ENCODE results near the gene FBXW7. TPM values are rescaled to one million over a fixed set of nuclear protein-coding genes. Genes with fewer than 3 reads are reported as not detected.

The FBXW7 gene
- total and polyA plus RNA-seq, 2 of the 8 experiments (the other 6 are each of a cell fraction or from before 2014, with no cell fraction given): 6.0 to 26.7 TPM

DNA sequence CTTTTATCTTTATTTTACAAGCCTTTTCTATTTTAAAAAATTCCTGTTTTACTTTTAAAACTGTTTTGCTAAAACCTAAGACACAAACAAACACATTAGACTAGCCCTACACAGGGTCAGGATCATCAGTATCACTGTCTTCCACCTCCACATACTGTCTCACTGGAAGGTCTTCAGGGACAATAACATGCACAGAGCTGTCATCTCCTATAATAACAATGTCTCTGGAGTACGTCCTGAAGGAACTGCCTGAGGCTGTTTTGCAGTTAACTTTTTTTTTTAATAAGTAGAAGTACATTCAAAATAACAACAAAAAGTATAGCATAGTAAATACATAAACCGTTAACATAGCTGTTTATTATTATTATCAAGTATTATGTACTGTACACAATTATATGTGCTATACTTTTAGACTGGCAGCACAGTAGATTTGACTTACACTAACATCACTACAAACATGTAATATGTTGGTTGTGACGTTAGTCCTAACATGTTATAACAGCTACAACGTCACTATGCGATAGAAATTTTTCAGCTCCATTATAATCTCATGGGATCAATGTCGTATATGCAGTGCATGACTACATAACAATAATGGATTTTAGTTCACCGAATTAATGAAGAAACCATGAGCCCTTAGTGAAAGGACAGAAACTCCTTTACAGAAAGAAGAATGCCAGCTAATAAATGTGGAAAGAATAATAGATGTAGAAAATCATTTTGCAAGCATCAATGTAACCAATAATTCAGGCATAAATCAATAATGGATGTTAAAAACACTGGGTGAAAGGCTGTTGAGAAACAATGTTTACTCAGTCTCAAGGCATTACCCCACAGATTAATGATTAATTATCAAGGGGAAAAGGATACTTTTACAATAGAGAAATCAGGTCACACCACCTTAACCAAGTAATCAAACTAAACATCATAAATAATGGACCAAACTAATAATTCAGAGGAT, 49.2 kb downstream of the FBXW7 start:
- FAIRE-seq: no peak
- no peak for DNase-seq (ENCODE audit: low read depth in 1 of 2, low spot score in 2 of 2)
- H4K8ac ChIP-seq (ENCODE audit: extremely low read depth, insufficient read depth, low read length): no peak overlapping the region
- H3K14ac ChIP-seq (ENCODE audit: insufficient read length): no peak overlapping the region
- CTCF ChIA-PET (ENCODE audit: partially characterized antibody): interaction anchor here (0.6 to 1.5 kb wide), 5 partner anchors 12 to 1413 kb away, joined by 3 to 11 read pairs (median 3); no protein-coding TSS in a partner anchor
- H4K20me1 ChIP-seq (replicated peaks in 1 of 2; ENCODE audit: control insufficient read depth in 1 of 2, insufficient read depth in 2 of 2, low read length in 2 of 2): peaks cover 0 to 2% of the 10 kb centered on the region in 2 experiments
- no peak overlapping the region for H2BK15ac ChIP-seq (ENCODE audit: low read length)
- H3K18ac ChIP-seq (ENCODE audit: extremely low read depth, low read length): no peak overlapping the region
- H3K56ac ChIP-seq (replicated peaks; ENCODE audit: insufficient read length, low read depth, low read length): no peak overlapping the region
- H3K27ac ChIP-seq (ENCODE audit: low read depth, low read length): no peak overlapping the region
- no peak overlapping the region for H2AK5ac ChIP-seq (ENCODE audit: low read depth, low read length)
- no peak overlapping the region for H3K4me3 ChIP-seq (ENCODE audit: extremely low read depth in 1 of 4, insufficient read depth in 2 of 4, low read depth in 3 of 4, low read length in 4 of 4)
- no peaks in the 10 kb centered on the region for H3K27me3 ChIP-seq (replicated peaks in 1 of 4; ENCODE audit: control insufficient read depth in 3 of 4, extremely low read depth in 1 of 4, insufficient read depth in 3 of 4, low read length in 3 of 4)
- H2BK20ac ChIP-seq (ENCODE audit: low read length): no peak overlapping the region
- POLR2A ChIA-PET (ENCODE audit: partially characterized antibody): interaction anchor here (0.7 kb wide), 1 partner anchor 50 kb away, joined by 4 read pairs; no protein-coding TSS in a partner anchor
- no peak overlapping the region for H3K9ac ChIP-seq (replicated peaks in 1 of 4; ENCODE audit: extremely low read depth in 1 of 4, low read depth in 3 of 4, low read length in 3 of 4)
- no peak overlapping the region for H2BK120ac ChIP-seq (replicated peaks; ENCODE audit: low read depth, low read length)
- no peaks in the 10 kb centered on the region for H3K4me1 ChIP-seq (replicated peaks in 1 of 4; ENCODE audit: control insufficient read depth in 3 of 4, insufficient read depth in 4 of 4, low read length in 3 of 4)
- no peak overlapping the region for H4K5ac ChIP-seq (ENCODE audit: insufficient read length, low read depth, low read length)
- no peak overlapping the region for H2BK12ac ChIP-seq (ENCODE audit: low read depth, low read length)
- H3K79me2 ChIP-seq (ENCODE audit: control insufficient read depth in 1 of 2, insufficient read depth in 2 of 2, low read length in 2 of 2): peaks cover 0 to 63% of the 10 kb centered on the region in 2 experiments; a peak in 2 of 4 replicates
- no peaks in the 10 kb centered on the region for H3K23me2 ChIP-seq (ENCODE audit: low read depth, low read length)
- 84% methylated on average over 7 of the region's 7 CpGs; no CpG with 5 or more reads in 1 of the 2 experiments for WGBS, 2 experiments (ENCODE audit: extremely low coverage in 1 of 2, insufficient coverage in 1 of 2, insufficient read length in 1 of 2, insufficient replicate concordance in 2 of 2, low coverage in 1 of 2, low lambda C conversion rate in 2 of 2, missing lambda C conversion rate in 1 of 2)
- no peaks in the 10 kb centered on the region; the same call in 1 of the 2 replicates for H3K79me1 ChIP-seq (ENCODE audit: low read depth, low read length)
- no peaks in the 10 kb centered on the region for H3K36me3 ChIP-seq (ENCODE audit: control insufficient read depth in 2 of 4, insufficient read depth in 4 of 4, low read length in 3 of 4)
- no peak overlapping the region for H2AFZ ChIP-seq (ENCODE audit: low read length)
- H4K91ac ChIP-seq (replicated peaks; ENCODE audit: insufficient read length, low read length): no peak overlapping the region
- H3K4me2 ChIP-seq (ENCODE audit: insufficient read depth in 1 of 2, low read depth in 2 of 2, low read length in 2 of 2): no peak overlapping the region
- no peak overlapping the region for H3K4ac ChIP-seq (replicated peaks; ENCODE audit: insufficient read length, low read depth, low read length)
- H3K9me3 ChIP-seq (ENCODE audit: insufficient read depth in 2 of 2, low read depth in 1 of 2, low read length in 1 of 2): no peaks in the 10 kb centered on the region
- no peak overlapping the region for H3K23ac ChIP-seq (ENCODE audit: insufficient read length)
- H2BK5ac ChIP-seq (ENCODE audit: low read depth, low read length): no peak overlapping the region
- TF ChIP-seq, protein P1, sequence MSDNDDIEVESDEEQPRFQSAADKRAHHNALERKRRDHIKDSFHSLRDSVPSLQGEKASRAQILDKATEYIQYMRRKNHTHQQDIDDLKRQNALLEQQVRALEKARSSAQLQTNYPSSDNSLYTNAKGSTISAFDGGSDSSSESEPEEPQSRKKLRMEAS (IDR thresholded peaks at IDR 0.05): no peak
- TF ChIP-seq JUN (IDR thresholded peaks at IDR 0.05; ENCODE audit: low read depth, low read length) (no peak), SP4 (IDR thresholded peaks at IDR 0.05; ENCODE audit: low read length) (no peak), NANOG (IDR thresholded peaks at IDR 0.05; ENCODE audit: insufficient read depth, low read depth, low read length, poor library complexity, severe bottlenecking) (no peak), GTF2F1 (IDR thresholded peaks at IDR 0.05; ENCODE audit: borderline replicate concordance, low read depth, low read length) (no peak), SP2 (IDR thresholded peaks at IDR 0.05; ENCODE audit: low read length) (no peak), BRCA1 (IDR thresholded peaks at IDR 0.05; ENCODE audit: low read depth, low read length) (no peak), HDAC6 (IDR thresholded peaks at IDR 0.05; ENCODE audit: low read depth, low read length) (no peak), ASH2L (IDR thresholded peaks at IDR 0.05; ENCODE audit: low read length) (no peak)
- TF ChIP-seq, protein P2, sequence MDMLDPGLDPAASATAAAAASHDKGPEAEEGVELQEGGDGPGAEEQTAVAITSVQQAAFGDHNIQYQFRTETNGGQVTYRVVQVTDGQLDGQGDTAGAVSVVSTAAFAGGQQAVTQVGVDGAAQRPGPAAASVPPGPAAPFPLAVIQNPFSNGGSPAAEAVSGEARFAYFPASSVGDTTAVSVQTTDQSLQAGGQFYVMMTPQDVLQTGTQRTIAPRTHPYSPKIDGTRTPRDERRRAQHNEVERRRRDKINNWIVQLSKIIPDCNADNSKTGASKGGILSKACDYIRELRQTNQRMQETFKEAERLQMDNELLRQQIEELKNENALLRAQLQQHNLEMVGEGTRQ (IDR thresholded peaks at IDR 0.05; ENCODE audit: low read length): no peak
